SH-SY5Y (cell line): Measurements from ENCODE around the gene TUSC1.

Experiments used
- GATA2 ChIP-seq: IDR thresholded peaks from 2 replicates; pipeline ENCODE4 v1.6.1; 2011; ENCODE audit warnings: mild to moderate bottlenecking, low read depth, low read length
- GATA3 ChIP-seq: IDR thresholded peaks from 2 replicates; pipeline ENCODE4 v1.6.1; 2011; ENCODE audit warnings: low read depth, mild to moderate bottlenecking, low read length, moderate library complexity

TUSC1 gene

GRCh38 chr9:25678147-25678666 is at the start of gene TUSC1:
Gene TUSC1, minus strand, starts transcription at chr9:25678444. Its CDS starts 132 bp downstream, at chr9:25678312.
- TF ChIP-seq GATA3: no peak
- TF ChIP-seq GATA2: no peak

GRCh38 chr9:25726871-25727410 is 48.7 kb upstream of the TUSC1 start:
- TF ChIP-seq GATA2 (no peak), GATA3 (no peak)

- TF ChIP-seq GATA3 (no peak), GATA2 (no peak)
Observed at GRCh38 chr9:25724424-25724823, 46.2 kb upstream of the TUSC1 start.

DNA sequence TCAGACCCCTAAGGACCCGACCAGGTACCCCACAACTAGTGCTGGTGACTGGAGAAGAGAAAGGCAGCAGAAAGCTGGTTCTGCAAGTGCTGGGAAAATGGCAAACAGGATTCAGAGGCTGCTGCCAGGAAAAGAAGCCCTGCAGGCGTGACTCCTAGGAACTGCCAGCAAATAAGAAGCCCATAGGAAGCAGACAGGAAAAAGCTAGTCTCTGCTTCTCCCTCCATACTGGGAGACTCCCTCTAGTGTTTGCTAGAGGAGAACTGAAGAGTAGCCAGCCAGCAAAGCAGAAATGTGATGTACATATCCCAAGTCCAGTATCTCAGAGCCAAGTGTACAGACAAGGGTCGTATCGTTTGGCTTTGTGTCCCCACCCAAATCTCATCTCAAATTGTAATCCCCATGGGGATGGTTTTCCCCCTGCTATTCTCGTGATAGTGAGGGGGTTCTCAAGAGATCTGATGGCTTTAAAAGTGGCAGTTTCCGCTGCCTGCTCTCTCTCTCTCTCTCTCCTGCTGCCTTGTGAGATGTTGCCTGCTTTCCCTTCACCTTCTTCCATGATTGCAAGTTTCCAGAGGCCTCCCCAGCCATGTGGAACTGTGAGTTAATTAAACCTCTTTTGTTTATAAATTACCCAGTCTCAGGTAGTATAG is 38.1 kb upstream of the TUSC1 start:
- TF ChIP-seq GATA2 (no peak), GATA3 (no peak)

DNA sequence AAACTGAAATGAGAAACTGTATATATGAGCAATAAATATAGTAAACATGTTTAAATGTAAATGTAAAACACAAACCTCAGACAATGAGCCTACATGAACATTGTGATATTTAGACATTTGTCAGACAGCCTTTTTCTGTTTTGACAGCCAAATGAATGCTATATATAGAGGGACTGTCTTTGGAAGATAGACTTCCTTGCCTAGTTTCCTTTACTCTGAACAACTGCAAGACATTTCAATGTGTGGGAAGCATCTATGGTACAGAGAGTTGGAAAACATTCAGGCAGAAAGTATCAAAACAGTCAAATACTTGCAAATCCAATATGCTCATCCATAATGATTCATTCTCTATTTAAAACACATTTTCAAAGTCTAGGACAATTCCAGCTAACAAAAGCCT is 31.7 kb upstream of the TUSC1 start:
- TF ChIP-seq GATA2 (no peak), GATA3 (no peak)

DNA sequence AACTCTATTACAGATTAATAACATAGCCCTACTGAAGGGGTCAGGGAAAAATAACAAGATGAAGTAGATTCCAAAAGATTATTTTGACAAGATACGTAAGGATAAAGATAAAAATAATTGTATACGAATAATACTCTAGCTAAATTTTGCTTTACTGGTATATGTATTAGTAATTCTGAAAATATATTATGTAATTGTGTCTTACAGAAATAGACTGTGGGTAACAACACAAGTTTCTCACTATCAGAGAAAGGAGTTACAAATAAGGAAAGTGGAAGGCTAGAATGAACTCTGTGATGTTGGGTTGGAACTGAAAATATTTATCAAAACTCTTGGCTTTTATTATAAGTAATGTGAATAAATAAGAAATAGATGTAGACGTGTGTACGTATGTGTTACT is 26.6 kb upstream of the TUSC1 start:
- TF ChIP-seq GATA2 (no peak), GATA3 (no peak)

GRCh38 chr9:25703701-25704357 is 25.6 kb upstream of the TUSC1 start:
- TF ChIP-seq GATA2 (no peak), GATA3 (no peak)

- TF ChIP-seq GATA2 (no peak), GATA3 (no peak)
Observed at GRCh38 chr9:25702536-25702935, 24.3 kb upstream of the TUSC1 start.

DNA sequence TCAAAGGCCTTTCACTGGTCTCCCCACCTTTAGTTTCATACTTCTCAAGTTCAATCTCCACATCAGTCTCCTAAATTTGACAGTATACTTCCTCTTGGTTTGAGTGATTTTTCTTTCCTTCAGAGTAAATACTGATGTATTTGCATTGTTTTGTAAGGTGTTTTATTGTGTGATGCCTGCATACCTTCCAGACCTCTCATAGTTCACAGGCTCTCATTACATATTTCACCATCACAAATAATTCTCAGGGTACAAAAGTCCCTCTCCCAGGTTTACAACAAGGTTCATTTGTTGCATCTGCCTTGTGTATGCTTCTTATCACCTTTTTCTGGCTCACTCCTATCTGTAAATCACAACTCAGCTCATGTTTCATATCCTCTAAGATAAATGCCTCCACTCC is 22.2 kb upstream of the TUSC1 start:
- TF ChIP-seq GATA2 (no peak; the same call in 1 of the 2 replicates), GATA3 (no peak)

- no peak for TF ChIP-seq GATA2
- TF ChIP-seq GATA3: no peak
Observed at GRCh38 chr9:25691786-25692185, 13.5 kb upstream of the TUSC1 start.

- TF ChIP-seq GATA3 (no peak), GATA2 (no peak)
Observed at GRCh38 chr9:25684321-25684720, 6.1 kb upstream of the TUSC1 start.

DNA sequence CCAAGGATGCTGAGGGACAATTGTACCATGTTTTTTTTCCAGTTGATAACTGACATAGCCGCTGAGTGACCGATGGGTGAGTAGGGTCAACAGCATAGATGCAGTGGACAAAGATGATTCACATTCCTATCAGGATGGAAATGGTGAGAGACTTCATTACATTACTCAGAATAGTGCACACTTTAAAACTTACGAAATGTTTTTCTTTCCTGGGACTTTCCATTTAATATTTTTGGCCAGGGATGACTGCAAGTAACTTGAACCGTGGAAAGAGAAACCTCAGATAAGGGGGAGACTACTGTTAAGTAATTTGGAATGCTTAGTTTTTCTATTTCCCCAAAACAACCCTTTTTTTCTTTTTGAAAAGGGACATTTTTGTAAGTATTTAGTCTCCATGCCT is 3.0 kb upstream of the TUSC1 start:
- TF ChIP-seq GATA3 (no peak), GATA2 (no peak)

DNA sequence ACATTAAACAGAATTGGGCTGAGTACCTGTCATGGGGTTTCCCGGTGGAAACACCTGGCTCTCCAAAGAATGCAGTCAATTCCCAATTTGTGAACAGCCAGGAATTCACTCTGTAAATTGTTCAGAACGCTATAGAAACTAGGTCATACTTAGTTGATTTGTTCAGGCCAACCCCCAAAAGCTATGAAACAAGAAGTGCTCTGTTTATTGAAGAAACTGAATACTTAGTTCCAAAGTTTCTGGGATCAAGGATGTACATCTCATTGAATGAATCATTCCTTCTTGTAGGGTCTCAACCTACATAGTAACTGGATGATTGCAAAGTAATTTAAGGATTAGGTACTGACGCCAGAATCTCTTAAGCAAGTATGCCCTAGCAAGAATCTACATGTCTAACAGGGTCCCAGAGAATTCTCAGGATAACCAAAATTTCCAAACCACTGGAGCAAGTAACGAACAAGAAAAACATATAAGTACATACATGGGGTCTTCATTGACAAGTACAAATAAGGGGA is 659 bp upstream of the TUSC1 start:
- no peak for TF ChIP-seq GATA3
- no peak for TF ChIP-seq GATA2

DNA sequence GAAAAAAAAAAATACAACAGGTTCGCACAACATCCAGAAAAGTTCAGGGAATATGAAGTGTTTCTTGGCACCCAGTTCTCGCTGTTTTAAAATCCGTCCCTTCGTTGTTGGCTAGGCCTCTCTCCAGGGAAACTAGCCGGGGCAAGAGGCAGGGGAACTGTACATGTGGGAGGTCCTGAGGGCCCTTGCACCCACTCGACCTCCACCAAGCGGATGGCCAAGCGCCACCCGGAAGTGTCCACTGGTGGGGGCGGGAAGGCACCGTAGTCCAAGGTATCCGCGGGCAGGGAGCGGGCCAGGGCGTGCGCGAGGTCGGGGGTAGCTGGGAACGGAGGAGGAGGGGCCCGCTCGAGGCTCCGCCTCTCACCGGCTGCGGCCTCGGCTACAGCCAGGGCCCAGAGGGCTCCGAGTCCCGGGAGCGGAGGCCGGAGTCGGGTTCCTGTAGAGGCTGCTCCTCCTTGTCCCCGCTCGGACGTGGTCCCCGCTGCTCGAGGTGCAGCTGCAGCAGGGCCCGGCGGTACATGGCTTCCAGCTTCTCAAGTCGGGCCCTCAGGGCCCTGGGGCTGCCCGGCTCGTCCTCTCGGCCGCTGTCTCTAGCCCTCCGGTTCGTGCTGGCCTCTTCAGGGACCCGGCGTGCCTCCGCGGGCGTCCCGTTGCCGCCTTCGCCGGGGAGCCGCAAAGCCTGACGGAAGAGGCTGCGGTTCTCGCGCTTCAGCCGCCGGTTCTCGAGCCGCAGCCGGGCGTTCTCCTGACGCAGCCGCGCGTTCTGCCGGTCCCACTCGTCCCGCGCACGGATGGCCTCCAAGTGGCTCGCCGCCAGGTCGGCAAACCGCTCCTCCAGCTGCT is 720 bp downstream of the TUSC1 start:
- TF ChIP-seq GATA3: no peak
